WTC11 (cell line): ENCODE data around the gene BTBD19.

Experiments
- CBFB ChIP-seq: sonication (generic); formaldehyde crosslinking; IDR thresholded peaks from 2 replicates; pipeline ENCODE4 v1.8.1; 2022; ENCODE audit warnings: mild to moderate bottlenecking, low read depth, missing genetic modification reagents
- ETV6 ChIP-seq: sonication (generic); formaldehyde crosslinking; IDR thresholded peaks from 2 replicates; pipeline ENCODE4 v1.8.1; 2022; ENCODE audit warnings: mild to moderate bottlenecking, missing genetic modification reagents
- JUN ChIP-seq: sonication (generic); formaldehyde crosslinking; IDR thresholded peaks from 2 replicates; pipeline ENCODE4 v1.8.0; 2023; ENCODE audit warnings: mild to moderate bottlenecking, missing genetic modification reagents
- RELA ChIP-seq: sonication (generic); formaldehyde crosslinking; IDR thresholded peaks from 2 replicates; pipeline ENCODE4 v1.8.1; 2022; ENCODE audit warnings: missing genetic modification reagents, mild to moderate bottlenecking, borderline replicate concordance
- TCF7 ChIP-seq: sonication (generic); formaldehyde crosslinking; IDR thresholded peaks from 2 replicates; pipeline ENCODE4 v1.8.0; 2022; ENCODE audit warnings: mild to moderate bottlenecking, low read depth, missing genetic modification reagents, moderate library complexity
- TP53 ChIP-seq: sonication (generic); formaldehyde crosslinking; IDR thresholded peaks from 2 replicates; pipeline ENCODE4 v1.8.1; 2023; ENCODE audit warnings: mild to moderate bottlenecking, missing genetic modification reagents
- ZNF121 ChIP-seq: sonication (generic); formaldehyde crosslinking; IDR thresholded peaks from 2 replicates; pipeline ENCODE4 v1.8.0; 2023; ENCODE audit warnings: missing genetic modification reagents
- TF ChIP-seq, protein P1 (sequence below): fragments of 200-600 bp; IDR thresholded peaks from 2 replicates; pipeline ENCODE4 v1.8.0; 2022; ENCODE audit warnings: antibody characterized with exemption
- TF ChIP-seq, protein P2 (sequence below): sonication (generic); formaldehyde crosslinking; IDR thresholded peaks from 2 replicates; pipeline ENCODE4 v1.8.0; 2022; ENCODE audit warnings: mild to moderate bottlenecking, missing genetic modification reagents
- TF ChIP-seq, protein P3 (sequence below): sonication (generic); formaldehyde crosslinking; conservative IDR thresholded peaks from 2 replicates; pipeline ENCODE4 v1.8.1; 2022; ENCODE audit warnings: mild to moderate bottlenecking, missing genetic modification reagents
- TF ChIP-seq, protein P4 (sequence below): sonication (generic); formaldehyde crosslinking; IDR thresholded peaks from 2 replicates; pipeline ENCODE4 v1.8.1; 2022; ENCODE audit warnings: low read depth, missing genetic modification reagents, borderline replicate concordance
- TF ChIP-seq, protein P5 (sequence below): sonication (generic); formaldehyde crosslinking; IDR thresholded peaks from 2 replicates; pipeline ENCODE4 v1.8.1; 2023; ENCODE audit warnings: mild to moderate bottlenecking, missing genetic modification reagents, moderate library complexity

- TF ChIP-seq CBFB (CRISPR knock-in tag) (no peak), TCF7 (CRISPR knock-in tag) (no peak), ETV6 (CRISPR knock-in tag) (no peak), RELA (CRISPR knock-in tag) (no peak), JUN (CRISPR knock-in tag) (no peak), ZNF121 (CRISPR knock-in tag) (no peak), TP53 (no peak)
- TF ChIP-seq, protein P1, sequence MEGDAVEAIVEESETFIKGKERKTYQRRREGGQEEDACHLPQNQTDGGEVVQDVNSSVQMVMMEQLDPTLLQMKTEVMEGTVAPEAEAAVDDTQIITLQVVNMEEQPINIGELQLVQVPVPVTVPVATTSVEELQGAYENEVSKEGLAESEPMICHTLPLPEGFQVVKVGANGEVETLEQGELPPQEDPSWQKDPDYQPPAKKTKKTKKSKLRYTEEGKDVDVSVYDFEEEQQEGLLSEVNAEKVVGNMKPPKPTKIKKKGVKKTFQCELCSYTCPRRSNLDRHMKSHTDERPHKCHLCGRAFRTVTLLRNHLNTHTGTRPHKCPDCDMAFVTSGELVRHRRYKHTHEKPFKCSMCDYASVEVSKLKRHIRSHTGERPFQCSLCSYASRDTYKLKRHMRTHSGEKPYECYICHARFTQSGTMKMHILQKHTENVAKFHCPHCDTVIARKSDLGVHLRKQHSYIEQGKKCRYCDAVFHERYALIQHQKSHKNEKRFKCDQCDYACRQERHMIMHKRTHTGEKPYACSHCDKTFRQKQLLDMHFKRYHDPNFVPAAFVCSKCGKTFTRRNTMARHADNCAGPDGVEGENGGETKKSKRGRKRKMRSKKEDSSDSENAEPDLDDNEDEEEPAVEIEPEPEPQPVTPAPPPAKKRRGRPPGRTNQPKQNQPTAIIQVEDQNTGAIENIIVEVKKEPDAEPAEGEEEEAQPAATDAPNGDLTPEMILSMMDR: no peak
- TF ChIP-seq, protein P2, sequence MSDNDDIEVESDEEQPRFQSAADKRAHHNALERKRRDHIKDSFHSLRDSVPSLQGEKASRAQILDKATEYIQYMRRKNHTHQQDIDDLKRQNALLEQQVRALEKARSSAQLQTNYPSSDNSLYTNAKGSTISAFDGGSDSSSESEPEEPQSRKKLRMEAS (CRISPR knock-in tag): no peak
- TF ChIP-seq, protein P3, sequence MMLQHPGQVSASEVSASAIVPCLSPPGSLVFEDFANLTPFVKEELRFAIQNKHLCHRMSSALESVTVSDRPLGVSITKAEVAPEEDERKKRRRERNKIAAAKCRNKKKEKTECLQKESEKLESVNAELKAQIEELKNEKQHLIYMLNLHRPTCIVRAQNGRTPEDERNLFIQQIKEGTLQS (CRISPR knock-in tag): no peak
- TF ChIP-seq, protein P4, sequence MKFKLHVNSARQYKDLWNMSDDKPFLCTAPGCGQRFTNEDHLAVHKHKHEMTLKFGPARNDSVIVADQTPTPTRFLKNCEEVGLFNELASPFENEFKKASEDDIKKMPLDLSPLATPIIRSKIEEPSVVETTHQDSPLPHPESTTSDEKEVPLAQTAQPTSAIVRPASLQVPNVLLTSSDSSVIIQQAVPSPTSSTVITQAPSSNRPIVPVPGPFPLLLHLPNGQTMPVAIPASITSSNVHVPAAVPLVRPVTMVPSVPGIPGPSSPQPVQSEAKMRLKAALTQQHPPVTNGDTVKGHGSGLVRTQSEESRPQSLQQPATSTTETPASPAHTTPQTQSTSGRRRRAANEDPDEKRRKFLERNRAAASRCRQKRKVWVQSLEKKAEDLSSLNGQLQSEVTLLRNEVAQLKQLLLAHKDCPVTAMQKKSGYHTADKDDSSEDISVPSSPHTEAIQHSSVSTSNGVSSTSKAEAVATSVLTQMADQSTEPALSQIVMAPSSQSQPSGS (CRISPR knock-in tag): no peak
- TF ChIP-seq, protein P5, sequence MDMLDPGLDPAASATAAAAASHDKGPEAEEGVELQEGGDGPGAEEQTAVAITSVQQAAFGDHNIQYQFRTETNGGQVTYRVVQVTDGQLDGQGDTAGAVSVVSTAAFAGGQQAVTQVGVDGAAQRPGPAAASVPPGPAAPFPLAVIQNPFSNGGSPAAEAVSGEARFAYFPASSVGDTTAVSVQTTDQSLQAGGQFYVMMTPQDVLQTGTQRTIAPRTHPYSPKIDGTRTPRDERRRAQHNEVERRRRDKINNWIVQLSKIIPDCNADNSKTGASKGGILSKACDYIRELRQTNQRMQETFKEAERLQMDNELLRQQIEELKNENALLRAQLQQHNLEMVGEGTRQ (CRISPR knock-in tag): no peak
Measured at GRCh38 chr1:44788120-44788860, 20.0 kb upstream of the BTBD19 start, which contains the start of gene BEST4.
